Limb (tissue), 2 donors: ENCODE measurements around the gene GLUL.
"Not testable (repeated sequence)": the region's sequence is repeated elsewhere in the genome, so short reads cannot be mapped to it uniquely, and the experiment has no call there.

Experiments used
- DNase-seq, 2 donors: peaks; one replicate each; pipeline ENCODE4 v3.0.0-alpha.2; 2016; ENCODE audit errors: extremely low spot score in 2 of 2

Gene GLUL

DNA sequence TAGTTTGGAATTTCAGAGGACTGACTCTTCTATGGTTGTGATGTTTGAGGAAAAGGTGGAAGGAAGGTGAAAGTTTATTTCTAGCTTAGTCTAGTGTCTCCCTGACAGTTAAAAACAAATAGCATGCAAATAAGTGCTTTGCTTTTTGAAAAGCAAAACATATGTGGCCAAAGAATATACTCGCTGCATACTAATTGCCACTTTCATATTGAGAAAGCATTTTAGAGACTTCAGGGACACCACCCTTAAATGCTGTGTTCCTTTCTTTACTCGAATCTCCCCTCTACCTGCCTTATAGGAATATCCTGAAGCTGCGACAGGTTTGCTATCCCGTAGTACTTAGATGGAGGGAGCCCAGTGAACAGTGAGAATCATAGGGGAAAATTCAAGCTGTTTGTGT, 23.2 kb downstream of the GLUL start:
- DNase-seq: no peak

- peak in 1 of 2 donors; percentile 40 for DNase-seq
These were observed 23.7 kb downstream of the GLUL start for GRCh38 chr1:182367926-182368325.

- no peak for DNase-seq
These were observed 25.0 kb downstream of the GLUL start for GRCh38 chr1:182366596-182366995.

GRCh38 chr1:182359645-182360044, 31.9 kb downstream of the GLUL start:
- no peak for DNase-seq

DNA sequence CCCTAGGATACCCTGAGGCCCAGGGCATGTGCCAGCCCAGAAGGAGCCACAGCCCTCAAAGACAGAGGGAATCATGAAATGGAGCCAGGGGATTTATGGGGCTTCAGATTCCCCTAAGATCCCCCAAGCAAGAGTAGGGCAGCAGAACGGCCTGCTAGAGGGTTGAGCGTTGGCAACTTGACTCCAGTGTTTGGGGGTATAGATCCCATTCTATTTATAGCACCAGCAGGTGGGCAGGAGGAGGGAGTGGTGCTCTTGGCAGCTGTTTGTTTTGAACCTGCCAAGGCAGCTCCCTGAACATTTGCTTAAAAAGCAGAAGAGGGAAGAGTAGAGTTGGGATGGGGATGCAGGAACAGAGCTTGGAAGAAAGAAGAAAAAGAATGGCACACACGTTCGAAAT, 33.7 kb downstream of the GLUL start:
- DNase-seq: peak; percentile 36

DNA sequence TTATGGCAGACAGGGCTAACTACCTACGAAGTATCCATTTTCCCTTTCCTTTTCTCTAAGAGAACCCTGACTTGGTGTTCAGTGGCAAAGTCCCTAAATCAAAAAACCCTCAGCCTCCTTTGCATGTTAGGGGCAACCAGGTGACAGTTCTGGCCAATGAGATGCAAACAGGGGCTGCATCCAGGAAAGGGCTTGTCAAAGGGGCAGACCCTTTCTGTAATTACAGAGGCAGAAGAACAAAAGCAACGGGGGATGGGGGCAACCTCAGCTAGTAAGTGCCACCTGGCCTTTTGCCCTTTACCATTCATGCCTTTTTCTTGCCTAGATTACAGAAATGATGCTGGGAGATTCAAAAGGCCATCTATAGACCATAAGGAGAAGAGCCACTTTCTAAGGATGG, 34.4 kb downstream of the GLUL start:
- no peak for DNase-seq

DNA sequence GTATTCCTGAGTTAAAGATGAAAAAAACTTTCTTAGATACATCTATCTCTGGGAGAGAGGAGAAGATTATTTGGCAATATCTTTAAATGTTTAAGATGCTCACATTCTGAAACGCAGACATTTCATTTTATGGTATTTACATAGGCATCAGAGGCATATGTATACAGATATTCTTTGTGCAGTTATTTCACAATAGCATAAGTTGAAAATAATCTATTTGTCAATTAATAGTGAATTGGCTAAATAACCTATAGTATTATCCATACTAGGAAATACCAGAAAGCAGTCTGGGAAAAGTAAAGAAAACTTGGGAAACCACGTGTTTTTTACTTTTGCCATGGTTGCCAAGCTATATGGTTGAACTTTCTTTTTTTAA, 35.9 kb downstream of the GLUL start:
- no peak for DNase-seq

DNA sequence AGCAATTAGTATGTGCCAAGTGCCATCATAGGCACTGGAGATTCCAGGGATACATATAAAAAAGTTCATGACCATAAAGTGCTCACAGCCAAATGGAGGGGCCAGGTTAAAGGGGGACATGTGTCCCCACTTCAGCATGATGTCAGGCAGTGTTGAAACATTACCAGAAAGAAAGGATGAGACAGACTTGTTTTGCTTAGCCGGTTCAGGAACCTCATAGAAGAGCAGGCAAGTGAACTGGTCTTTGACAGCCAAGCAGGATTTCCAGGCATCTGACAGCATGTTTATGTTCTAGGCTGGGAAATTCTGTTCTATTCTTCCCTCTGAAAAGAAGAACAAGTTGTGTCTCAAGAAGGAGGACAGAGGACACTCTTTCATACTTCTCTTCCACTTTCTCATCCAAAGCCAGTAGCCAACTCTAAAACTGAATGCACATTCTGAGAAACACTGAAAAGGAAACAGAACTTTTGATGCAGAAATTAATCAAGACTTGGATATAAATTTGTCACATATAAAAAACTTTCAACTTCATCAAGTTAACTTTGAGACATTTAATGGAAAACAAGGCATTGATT, 39.7 kb downstream of the GLUL start:
- no peak for DNase-seq

DNA sequence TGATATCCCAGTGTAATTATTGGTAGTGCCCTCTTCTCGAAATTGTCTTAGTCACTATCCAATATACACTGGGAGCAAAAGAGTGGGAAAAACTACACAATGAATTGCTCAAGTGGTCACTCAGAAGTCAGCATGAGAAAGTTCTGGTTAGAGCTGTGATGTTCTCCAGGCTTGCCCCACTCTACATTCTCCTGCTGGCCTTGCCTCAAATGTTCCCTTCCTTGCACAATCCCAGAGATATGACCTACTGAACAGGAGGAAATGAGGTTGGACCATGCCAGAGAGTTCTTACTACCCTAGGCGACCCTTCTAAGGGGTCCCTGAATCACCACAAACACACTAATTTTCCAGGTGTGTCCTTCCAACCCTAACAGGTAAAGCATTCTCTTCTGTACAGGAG, 40.8 kb downstream of the GLUL start:
- DNase-seq: no peak

- no peak for DNase-seq
These were observed 42.4 kb downstream of the GLUL start for GRCh38 chr1:182348961-182349747.

GRCh38 chr1:182347019-182347418, 44.6 kb downstream of the GLUL start:
- no peak for DNase-seq

- DNase-seq: no peak
These were observed 51.1 kb downstream of the GLUL start for GRCh38 chr1:182340233-182341058.

DNA sequence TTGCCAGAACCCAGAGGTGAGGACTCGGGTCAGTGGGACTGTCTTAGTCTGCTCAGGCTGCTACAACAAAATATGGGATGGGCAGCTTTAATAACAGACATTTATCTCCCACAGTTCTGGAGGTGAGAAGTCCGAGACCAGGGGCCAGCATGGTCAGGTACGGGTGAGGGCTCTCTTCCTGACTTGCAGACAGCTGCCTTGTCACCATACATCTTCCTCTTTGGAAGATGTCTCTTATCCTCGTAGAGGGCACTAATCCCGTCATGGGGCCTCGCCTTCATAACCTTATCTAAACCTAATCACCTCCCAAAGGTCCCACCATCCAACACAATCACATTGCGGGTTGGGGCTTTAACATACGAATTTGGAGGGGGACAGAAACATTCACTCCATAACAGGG, 51.9 kb downstream of the GLUL start:
- no peak for DNase-seq

DNA sequence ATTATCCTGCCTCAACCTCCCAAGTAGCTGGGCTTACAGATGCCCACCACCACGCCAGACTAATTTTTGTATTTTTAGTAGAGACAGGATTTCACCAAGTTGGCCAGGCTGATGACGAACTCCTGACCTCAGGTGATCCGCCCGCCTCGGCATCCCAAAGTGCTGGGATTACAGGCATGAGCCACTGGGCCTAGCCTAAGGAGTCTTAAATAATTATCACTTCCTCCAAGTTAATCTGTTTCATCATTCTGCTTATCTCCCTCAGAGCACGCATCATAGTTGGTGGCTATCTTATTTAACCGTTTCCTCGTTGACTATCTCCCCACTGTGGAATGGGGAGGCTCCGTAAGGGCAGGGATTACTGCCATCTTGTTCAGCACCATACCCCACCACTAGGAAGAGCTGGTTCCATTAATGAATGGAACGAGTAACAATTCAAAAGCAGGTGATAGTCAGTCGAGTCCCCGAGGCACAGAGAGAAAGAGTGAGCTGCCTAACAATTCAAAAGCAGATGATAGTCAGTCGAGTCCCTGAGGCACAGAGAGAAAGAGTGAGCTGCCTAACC, 52.7 kb downstream of the GLUL start:
- DNase-seq: no peak

DNA sequence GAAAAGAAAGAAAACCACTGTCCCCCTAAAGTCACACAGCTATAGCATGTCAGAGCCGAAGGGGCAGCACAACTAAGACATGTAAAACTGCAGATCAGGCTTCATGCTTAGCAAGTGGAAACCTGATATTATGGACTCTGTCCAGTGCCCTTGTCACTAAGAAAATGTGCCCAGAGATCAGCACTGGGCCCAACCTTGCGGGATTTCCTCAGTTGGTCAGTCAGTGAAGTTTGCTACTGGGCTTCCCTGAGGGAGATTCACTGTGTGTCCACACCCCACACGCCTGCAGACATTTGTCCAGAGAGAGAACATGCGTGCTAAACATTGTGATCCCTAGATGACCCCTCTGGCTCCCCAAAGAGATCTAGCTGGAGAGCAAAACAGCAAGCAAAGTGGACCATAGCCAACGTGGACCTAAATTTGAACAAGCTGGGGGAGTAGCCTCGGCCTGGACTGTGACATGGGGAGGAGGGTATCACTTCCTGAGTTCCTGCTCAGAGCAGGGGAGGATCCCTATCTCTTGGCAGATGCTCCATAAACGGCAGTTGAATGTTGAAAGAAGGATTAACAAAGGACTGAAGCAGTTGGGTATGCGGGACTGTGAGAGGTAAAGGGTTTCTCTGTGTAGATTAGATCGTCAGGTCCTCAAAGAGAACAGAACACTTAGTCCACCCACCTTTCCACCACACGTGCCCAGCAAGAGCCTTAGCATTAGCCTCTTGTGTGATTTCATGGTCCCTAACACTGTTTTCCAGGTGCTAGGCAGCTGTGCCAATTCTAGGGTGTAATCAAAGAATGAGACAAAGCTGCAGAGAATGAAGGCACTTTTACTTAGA, 53.6 kb downstream of the GLUL start:
- DNase-seq: no peak

DNA sequence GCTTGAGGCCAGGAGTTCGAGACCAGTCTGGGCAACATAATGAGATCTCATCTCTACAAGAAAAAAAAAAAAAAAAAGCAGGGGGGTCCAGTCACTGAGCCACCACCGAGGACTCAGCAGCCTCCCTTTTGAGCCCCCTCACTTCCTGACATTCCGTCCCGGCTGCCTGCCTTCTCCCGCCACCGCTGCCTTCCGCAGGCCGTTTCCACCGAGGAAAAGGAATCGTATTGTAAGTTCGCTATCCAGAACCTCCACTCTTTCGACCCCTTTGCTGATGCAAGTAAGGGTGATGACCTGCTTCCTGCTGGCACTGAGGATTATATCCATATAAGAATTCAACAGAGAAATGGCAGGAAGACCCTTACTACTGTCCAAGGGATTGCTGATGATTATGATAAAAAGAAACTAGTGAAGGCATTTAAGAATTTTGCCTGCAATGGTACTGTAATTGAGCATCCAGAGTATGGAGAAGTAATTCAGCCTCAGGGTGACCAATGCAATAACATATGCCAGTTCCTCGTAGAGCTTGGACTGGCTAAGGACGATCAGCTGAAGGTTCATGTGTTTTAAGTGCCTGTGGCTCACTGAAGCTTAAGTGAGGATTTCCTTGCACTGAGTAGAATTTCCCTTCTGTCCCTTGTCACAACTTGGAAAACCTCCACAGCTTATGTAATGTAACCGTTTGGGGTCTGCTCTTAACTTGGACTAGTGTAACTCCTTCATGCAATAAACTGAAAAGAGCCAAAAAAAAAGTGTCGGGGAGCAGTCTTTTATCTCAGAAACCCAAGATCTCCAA, 55.6 kb downstream of the GLUL start:
- no peak for DNase-seq

DNA sequence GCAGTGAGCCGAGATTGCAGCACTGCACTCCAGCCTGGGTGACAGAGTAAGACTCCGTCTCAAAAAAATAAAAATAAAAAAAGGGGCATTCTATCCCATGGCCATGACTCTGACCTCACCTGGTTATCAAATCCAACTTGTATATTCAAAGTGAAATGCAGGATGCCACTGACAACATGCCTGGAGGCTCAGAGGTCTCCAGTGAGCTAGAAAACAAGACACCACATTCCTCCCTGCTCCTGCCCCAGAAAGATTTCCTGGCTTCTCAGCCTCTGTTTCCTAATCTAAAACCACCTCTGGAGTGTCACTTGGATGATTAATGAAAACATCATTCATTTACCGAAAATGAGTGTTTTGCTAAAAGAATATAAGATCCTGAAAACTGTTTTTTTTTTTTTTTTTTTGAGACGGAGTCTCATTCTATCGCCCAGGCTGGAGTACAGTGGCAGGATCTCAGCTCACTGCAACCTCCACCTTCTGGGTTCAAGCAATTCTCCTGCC, 58.5 kb downstream of the GLUL start:
- DNase-seq: not testable (repeated sequence)

- no peak for DNase-seq
These were observed 59.1 kb downstream of the GLUL start for GRCh38 chr1:182332261-182333060.
